GM19463 (cell line): ENCODE results near the gene NPR3.

ENCODE experiments used
- ATAC-seq: cut with Tn5 transposase; IDR thresholded peaks from one replicate; pipeline ENCODE4 v1.9.1; 2021; ENCODE audit warnings: mild to moderate bottlenecking, moderate library complexity; ENCODE audit not compliant: unreplicated experiment

The NPR3 gene, protein sequence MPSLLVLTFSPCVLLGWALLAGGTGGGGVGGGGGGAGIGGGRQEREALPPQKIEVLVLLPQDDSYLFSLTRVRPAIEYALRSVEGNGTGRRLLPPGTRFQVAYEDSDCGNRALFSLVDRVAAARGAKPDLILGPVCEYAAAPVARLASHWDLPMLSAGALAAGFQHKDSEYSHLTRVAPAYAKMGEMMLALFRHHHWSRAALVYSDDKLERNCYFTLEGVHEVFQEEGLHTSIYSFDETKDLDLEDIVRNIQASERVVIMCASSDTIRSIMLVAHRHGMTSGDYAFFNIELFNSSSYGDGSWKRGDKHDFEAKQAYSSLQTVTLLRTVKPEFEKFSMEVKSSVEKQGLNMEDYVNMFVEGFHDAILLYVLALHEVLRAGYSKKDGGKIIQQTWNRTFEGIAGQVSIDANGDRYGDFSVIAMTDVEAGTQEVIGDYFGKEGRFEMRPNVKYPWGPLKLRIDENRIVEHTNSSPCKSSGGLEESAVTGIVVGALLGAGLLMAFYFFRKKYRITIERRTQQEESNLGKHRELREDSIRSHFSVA

GRCh38 chr5:32710550-32711361 lies at the start of gene NPR3:
Gene NPR3, plus strand, starts transcription at chr5:32711321. Its CDS starts 456 bp downstream, at chr5:32711777.
- ATAC-seq, result no peak

DNA sequence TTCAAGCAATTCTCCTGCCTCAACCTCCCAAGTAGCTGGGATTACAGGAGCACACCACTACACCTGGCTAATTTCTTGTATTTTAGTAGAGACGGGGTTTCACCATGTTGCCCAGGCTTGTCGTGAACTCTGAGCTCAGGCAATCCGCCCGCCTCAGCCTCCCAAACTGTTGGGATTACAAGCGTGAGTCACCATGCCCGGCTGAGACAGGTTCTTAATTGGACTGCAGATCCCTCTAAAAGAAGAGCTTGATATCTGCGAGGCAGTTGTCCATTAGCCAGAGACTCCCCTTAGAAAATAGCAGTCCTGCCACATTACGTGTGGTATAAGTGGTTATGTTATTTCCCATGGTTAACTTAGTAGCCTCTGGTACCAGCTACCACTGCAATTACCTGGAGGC lies 46.6 kb upstream of the NPR3 start:
- no peak for ATAC-seq

- ATAC-seq, result no peak
Measured at GRCh38 chr5:32668552-32668951, 42.6 kb upstream of the NPR3 start.

DNA sequence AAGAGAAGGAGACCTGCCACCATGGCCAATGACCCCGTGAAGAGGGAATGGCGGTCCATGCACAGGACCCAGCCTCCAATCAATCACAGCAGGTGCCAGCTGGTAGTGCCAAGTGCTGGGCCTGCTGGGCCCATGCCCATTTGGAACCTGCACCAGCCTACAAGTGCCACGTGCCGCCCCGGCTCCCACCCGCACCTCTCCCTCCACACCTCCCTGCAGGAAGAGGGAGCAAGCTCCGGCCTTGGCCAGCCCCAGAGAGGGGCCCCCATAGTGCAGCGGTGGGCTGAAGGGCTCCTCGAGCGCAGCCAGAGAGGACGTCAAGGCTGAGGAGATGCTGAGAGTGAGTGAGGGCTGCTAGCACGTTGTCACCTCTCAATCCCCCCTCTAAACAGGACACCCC lies 37.8 kb upstream of the NPR3 start:
- ATAC-seq, result no peak

DNA sequence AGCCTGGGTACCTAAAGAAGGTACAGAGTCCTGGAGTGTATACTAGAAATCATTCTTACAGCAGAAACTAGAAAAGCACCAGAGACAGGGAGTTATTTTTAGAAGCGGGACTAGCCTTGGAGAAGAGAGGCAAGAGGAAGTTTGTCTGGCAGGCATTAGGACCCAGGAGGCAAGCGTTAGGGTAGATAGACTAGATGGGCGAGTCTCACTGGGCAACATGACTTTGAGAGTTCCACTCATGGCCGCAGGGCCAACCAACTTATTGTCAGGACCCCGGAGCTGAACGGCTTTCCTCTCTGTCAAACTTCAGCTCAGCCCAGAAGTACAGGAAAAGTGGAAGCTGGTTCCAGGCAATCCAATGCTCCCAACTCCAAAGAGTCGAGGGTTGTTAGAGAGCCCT lies 34.1 kb upstream of the NPR3 start:
- no peak for ATAC-seq

DNA sequence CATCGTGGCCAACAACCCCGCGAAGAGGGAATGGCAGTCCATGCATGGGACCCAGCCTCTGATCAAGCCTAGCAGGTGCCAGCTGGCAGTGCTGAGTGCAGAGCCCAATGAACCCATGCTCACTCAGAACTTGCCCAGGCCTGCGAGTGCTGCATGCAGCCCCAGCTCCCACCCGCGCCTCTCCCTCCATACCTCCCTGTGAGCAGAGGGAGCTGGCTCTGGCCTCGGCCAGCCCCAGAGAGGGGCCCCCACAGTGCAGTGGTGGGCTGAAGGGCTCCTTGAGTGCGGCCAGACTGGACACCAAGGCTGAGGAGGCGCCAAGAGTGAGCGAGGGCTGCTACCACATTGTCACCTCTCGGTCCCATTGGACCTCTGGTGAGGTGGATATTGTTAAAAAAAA lies 32.6 kb upstream of the NPR3 start:
- no peak for ATAC-seq

DNA sequence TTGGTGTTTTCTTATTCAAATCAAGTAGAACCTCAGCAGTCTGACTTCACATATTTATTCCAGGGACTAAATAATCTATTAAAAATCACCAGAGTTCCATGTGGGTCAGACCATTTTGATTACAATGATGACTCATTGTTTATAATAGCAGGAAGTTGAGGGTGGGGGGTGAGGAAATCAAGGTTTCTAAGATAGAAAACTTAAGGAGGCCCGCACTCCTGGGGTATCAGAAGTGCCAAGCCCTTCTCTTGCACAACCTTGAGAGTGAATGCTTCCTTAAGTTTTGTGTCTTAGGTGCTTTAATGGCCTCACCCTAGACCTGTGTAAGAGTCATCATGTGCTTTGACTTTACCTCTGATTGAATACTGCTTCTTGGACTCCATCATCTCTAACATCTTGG lies 31.9 kb upstream of the NPR3 start:
- ATAC-seq, result no peak

GRCh38 chr5:32680183-32680582 lies 30.9 kb upstream of the NPR3 start:
- no peak for ATAC-seq

DNA sequence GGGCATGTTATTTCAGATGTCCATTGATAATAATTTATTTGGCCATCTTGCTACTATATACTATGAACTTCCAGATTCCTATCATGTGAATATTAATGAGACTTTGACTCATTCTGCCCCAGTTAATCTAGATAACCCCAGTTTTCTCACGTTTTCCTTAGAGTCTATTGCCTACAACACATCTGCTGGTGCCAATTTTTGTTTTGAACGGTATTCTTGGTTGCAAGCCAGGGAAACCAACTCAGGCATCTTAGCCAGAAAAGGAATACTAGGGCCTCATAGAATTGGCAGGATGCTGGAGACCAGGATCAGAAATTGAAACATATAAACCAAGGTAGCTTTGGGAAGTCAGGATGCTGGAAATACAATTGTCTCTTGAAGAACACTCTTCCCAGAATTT lies 28.0 kb upstream of the NPR3 start:
- no peak for ATAC-seq

- ATAC-seq, result no peak
Measured at GRCh38 chr5:32684260-32684659, 26.9 kb upstream of the NPR3 start.

- no peak for ATAC-seq
Measured at GRCh38 chr5:32686799-32687498, 24.2 kb upstream of the NPR3 start.

DNA sequence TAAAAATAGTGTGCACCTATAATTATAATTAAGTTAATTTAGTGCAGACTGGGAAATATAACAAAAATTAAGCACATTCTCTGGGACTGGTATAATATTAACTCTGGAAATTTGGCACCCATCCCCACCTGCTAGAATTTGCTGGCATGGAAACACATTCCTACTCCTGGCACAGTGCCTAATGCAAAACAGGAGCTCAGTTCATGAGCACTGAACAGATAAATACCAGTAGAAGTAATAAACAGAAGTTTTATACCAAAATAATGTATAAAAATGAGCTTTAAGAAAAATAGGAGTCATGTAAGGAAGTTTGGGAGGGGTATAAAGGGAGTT lies 23.7 kb upstream of the NPR3 start:
- ATAC-seq, result no peak

DNA sequence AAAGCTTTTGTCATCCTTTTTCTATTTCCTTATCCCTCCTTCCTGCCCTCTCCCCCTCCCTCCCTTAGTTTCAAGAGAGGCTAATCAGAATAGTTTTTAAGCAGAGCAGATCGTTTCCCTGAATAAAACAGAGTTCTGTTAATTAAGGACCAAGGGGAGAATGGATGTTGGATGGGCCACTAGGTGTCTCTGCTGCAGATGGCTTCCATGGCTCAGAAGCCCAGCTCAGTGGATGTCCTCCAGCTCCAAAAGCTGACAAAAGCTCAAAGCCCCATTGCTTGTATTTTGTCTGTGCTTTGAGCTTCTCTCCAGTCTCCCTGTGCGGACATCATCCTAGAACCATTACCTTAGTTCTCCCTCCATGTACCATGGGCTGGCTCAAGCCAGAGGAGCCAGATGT lies 21.0 kb upstream of the NPR3 start:
- ATAC-seq, result no peak

- no peak for ATAC-seq
Measured at GRCh38 chr5:32690666-32691065, 20.5 kb upstream of the NPR3 start.

DNA sequence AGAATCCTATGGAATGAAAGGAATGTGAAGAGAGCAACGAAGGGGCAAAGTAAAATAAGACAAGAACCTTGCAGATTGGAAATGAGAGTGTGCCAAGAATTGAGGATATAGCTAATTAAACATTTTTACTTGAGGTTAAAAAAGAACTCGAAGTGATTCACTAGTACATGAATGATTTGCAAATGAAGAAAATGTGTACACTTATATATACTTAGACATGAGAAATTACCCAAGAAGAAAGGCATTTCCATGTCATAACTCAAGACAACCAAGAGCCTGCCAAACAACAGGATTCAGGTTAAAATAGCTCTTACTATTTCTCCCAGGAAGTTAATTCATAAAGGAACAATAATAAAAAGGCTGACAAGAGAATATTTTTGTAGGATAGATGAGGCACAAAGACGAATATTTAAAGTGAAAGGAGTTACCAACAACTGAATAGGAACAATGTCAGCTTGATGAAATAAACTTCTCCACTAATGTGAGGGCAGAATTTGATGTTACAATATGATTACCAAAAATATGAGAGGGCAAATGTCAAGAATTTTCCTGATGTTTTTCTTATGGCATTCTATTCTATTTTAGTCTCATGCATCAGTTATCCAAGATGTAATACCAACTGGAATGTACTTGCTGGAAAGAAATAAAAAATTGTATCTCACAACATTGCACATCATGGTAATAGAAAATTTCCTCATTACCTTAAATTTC lies 18.9 kb upstream of the NPR3 start:
- ATAC-seq, result no peak

- no peak for ATAC-seq
Measured at GRCh38 chr5:32703957-32704356, 7.2 kb upstream of the NPR3 start.

DNA sequence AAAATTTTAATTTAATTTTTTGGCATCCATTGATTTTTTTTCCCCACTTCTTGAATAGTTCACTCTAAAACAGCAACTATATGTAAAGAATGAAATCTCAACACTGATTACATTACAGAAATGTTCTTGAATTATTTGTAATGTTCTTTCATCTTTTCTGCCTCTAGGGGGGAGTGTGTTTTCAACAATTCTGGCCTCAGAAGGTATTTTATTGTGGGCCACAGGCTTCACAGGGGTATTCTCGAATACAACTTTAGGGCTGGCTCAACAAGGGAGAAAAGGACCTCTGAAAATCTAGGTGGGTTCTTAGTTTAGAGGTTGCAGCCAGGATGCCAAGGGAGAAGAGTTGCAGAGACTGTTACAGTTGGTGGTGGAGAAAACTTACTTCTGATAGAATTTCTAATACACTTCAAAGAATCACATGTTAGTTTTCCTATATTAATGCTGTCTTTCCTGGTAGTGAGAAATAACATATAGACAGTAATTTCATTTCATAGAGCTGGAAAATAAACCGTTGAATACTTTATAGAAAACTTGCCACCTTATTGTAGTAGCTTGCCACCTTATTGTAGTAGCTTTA lies 3.6 kb upstream of the NPR3 start:
- no peak for ATAC-seq

GRCh38 chr5:32708949-32709348 lies 2.2 kb upstream of the NPR3 start:
- ATAC-seq, result no peak

- ATAC-seq, result peak; percentile 53
Measured at GRCh38 chr5:32709750-32710549, 1.2 kb upstream of the NPR3 start.

GRCh38 chr5:32711362-32711680 lies 200 bp downstream of the NPR3 start:
- ATAC-seq, result no peak
